IMR-90 (cell line): ENCODE results near the gene KRTAP4-2. TPM values are rescaled to one million over a fixed set of nuclear protein-coding genes. Genes with fewer than 3 reads are reported as not detected.

Experiments
- ATAC-seq: fragments of 200-7000 bp; cut with Tn5 transposase; 2 replicates; pipeline ENCODE4 v1.9.1; 2020; ENCODE audit warnings: low read depth, mild to moderate bottlenecking, moderate library complexity
- BruUV-seq: library from RNA; stranded (reverse); fragments of 400-500 nt; replicated peaks from 2 replicates; lab custom pipeline; 2021; lab: Mats Ljungman, UMichigan
- CTCF ChIA-PET: fragments of 300-600 bp; formaldehyde crosslinking; extraction: SDS; loops from one replicate; lab custom pipeline; 2021; ENCODE audit warnings: antibody characterized with exemption; lab: Yijun Ruan, JAX
- POLR2A ChIA-PET: fragments of 300-600 bp; sonication (Branson Sonifier 250); formaldehyde crosslinking; loops from one replicate; lab custom pipeline; 2022; ENCODE audit warnings: antibody characterized with exemption; ENCODE audit not compliant: unreplicated experiment; lab: Charles Lee
- DNase-seq: peaks from one replicate; pipeline ENCODE4 v3.0.0; 2013
- H2AFZ ChIP-seq: replicated peaks from 2 replicates; pipeline ENCODE3; 2013; ENCODE audit warnings: low read length, mild to moderate bottlenecking; ENCODE audit not compliant: poor library complexity
- H2AK5ac ChIP-seq: 2 replicates; pipeline ENCODE4 v1.6.1; 2013; ENCODE audit warnings: low read depth, low read length, inconsistent platforms
- H2AK9ac ChIP-seq: replicated peaks from 2 replicates; pipeline ENCODE3; 2013; ENCODE audit warnings: mild to moderate bottlenecking, low read depth, low read length, moderate library complexity; ENCODE audit not compliant: poor library complexity
- H2BK120ac ChIP-seq: 2 replicates; pipeline ENCODE4 v1.6.1; 2013; ENCODE audit warnings: low read depth, low read length, inconsistent platforms
- H2BK15ac ChIP-seq: 3 replicates; pipeline ENCODE4 v1.6.1; 2013; ENCODE audit warnings: low read depth, low read length, inconsistent platforms
- H2BK20ac ChIP-seq: 2 replicates; pipeline ENCODE4 v1.6.1; 2013; ENCODE audit warnings: low read depth, mild to moderate bottlenecking, inconsistent platforms, low read length, moderate library complexity
- H2BK5ac ChIP-seq: 2 replicates; pipeline ENCODE4 v1.6.1; 2013; ENCODE audit warnings: mild to moderate bottlenecking, low read depth, low read length, inconsistent platforms; ENCODE audit not compliant: poor library complexity, severe bottlenecking
- H3K14ac ChIP-seq: replicated peaks from 2 replicates; pipeline ENCODE4 v1.6.1; 2013; ENCODE audit warnings: low read depth, low read length, inconsistent platforms
- H3K18ac ChIP-seq: 2 replicates; pipeline ENCODE4 v1.6.1; 2013; ENCODE audit warnings: low read depth, low read length, control low read depth
- H3K23ac ChIP-seq: 2 replicates; pipeline ENCODE4 v1.6.1; 2013; ENCODE audit warnings: low read depth, low read length, inconsistent platforms
- H3K27ac ChIP-seq: 2 replicates; pipeline ENCODE4 v1.5.1; 2013; ENCODE audit warnings: mild to moderate bottlenecking, control low read depth, low read length; ENCODE audit not compliant: insufficient read depth
- H3K27me3 ChIP-seq: 2 replicates; pipeline ENCODE4 v1.6.1; 2013; ENCODE audit warnings: low read length; ENCODE audit not compliant: control insufficient read depth, insufficient read depth
- H3K36me3 ChIP-seq: 2 replicates; pipeline ENCODE4 v1.6.1; 2013; ENCODE audit warnings: low read length, mixed read lengths; ENCODE audit not compliant: control insufficient read depth, insufficient read depth
- H3K4ac ChIP-seq: 2 replicates; pipeline ENCODE4 v1.6.1; 2013; ENCODE audit warnings: low read depth, low read length, inconsistent platforms
- H3K4me1 ChIP-seq: 2 replicates; pipeline ENCODE4 v1.6.1; 2013; ENCODE audit warnings: low read length, mixed read lengths; ENCODE audit not compliant: control insufficient read depth, insufficient read depth
- H3K4me2 ChIP-seq: 2 replicates; pipeline ENCODE4 v1.6.1; 2013; ENCODE audit warnings: low read depth, mild to moderate bottlenecking, control low read depth, low read length, moderate library complexity
- H3K4me3 ChIP-seq: 2 replicates; pipeline ENCODE4 v1.5.1; 2013; ENCODE audit warnings: low read depth, mild to moderate bottlenecking, control low read depth, low read length, moderate library complexity; ENCODE audit not compliant: insufficient read depth
- H3K56ac ChIP-seq: 2 replicates; pipeline ENCODE4 v1.6.1; 2013; ENCODE audit warnings: low read length, inconsistent platforms; ENCODE audit not compliant: insufficient read depth; ENCODE audit errors: extremely low read depth
- H3K79me1 ChIP-seq, 2 experiments: 2 replicates each; pipeline ENCODE4 v1.6.1; 2013; ENCODE audit warnings: low read length in 2 of 2, inconsistent platforms in 1 of 2, low read depth in 1 of 2
- H3K9ac ChIP-seq: 2 replicates; pipeline ENCODE4 v1.6.1; 2013; ENCODE audit warnings: low read depth, low read length, control low read depth
- H3K9me1 ChIP-seq: 2 replicates; pipeline ENCODE4 v1.6.1; 2013; ENCODE audit warnings: low read length, inconsistent platforms; ENCODE audit not compliant: insufficient read depth
- H3K9me3 ChIP-seq: 2 replicates; pipeline ENCODE4 v1.6.1; 2013; ENCODE audit warnings: low read length; ENCODE audit not compliant: control insufficient read depth, insufficient read depth
- H4K20me1 ChIP-seq: 2 replicates; pipeline ENCODE4 v1.6.1; 2013; ENCODE audit warnings: low read length, inconsistent platforms; ENCODE audit not compliant: insufficient read depth
- H4K5ac ChIP-seq: 2 replicates; pipeline ENCODE4 v1.6.1; 2013; ENCODE audit warnings: mild to moderate bottlenecking, low read depth, low read length, control low read depth
- H4K8ac ChIP-seq, 2 experiments: 2 replicates each; pipeline ENCODE4 v1.6.1; 2013; ENCODE audit warnings: low read depth in 2 of 2, low read length in 2 of 2, control low read depth in 1 of 2, inconsistent platforms in 1 of 2
- H4K91ac ChIP-seq: 2 replicates; pipeline ENCODE4 v1.6.1; 2013; ENCODE audit warnings: low read depth, low read length, inconsistent platforms; ENCODE audit not compliant: insufficient read depth
- BHLHE40 ChIP-seq: fragments of 150-350 bp; IDR thresholded peaks from 2 replicates; pipeline ENCODE4 v1.6.1; 2016; ENCODE audit warnings: mild to moderate bottlenecking, low read depth, low read length
- CEBPB ChIP-seq: IDR thresholded peaks from 2 replicates; pipeline ENCODE4 v1.6.1; 2012; ENCODE audit warnings: low read depth, low read length, improper control_type of control experiment
- CHD1 ChIP-seq: IDR thresholded peaks from 2 replicates; pipeline ENCODE4 v1.6.1; 2012; ENCODE audit warnings: low read depth, low read length, improper control_type of control experiment
- MXI1 ChIP-seq: IDR thresholded peaks from 2 replicates; pipeline ENCODE4 v1.6.1; 2012; ENCODE audit warnings: low read depth, mild to moderate bottlenecking, low read length, moderate library complexity, borderline replicate concordance
- NFE2L2 ChIP-seq: fragments of 150-350 bp; IDR thresholded peaks from 2 replicates; pipeline ENCODE4 v1.6.1; 2016; ENCODE audit warnings: low read depth, mild to moderate bottlenecking, low read length
- POLR2A ChIP-seq: IDR thresholded peaks from 2 replicates; pipeline ENCODE4 v1.6.1; 2012; ENCODE audit warnings: mild to moderate bottlenecking, low read depth, low read length
- RFX5 ChIP-seq: IDR thresholded peaks from 2 replicates; pipeline ENCODE4 v1.8.0; 2012; ENCODE audit warnings: low read depth, mild to moderate bottlenecking, low read length, moderate library complexity
- SMC3 ChIP-seq: fragments of 150-350 bp; IDR thresholded peaks from 2 replicates; pipeline ENCODE4 v1.6.1; 2016; ENCODE audit warnings: low read depth, mild to moderate bottlenecking, antibody characterized with exemption, low read length, moderate library complexity
- WGBS, 2 experiments: methylation state at CpG; one replicate each; pipeline versions ENCODE4 v1.1.5 to v1.1.7; 2013; ENCODE audit warnings: missing lambda C conversion rate in 2 of 2; ENCODE audit not compliant: insufficient read length in 1 of 2; ENCODE audit errors: extremely low coverage in 2 of 2; 5-methylcytosine and 5-hydroxymethylcytosine counted together
- dilution Hi-C: fragments of 300-500 bp; cut with HindIII; formaldehyde crosslinking; loops from one replicate; pipeline ENCODE4 v1.14.3; 2018; ENCODE audit warnings: low sequenced_read_pairs; ENCODE audit not compliant: unreplicated experiment
- in situ Hi-C: fragments of 300-500 bp; cut with MboI; formaldehyde crosslinking; loops from 3 replicates; pipeline ENCODE4 v1.14.3; 2019; ENCODE audit warnings: low sequenced_read_pairs, inconsistent platforms, mixed read lengths
- intact Hi-C: fragments of 100-400 bp; cut with micrococcal nuclease; formaldehyde crosslinking; loops from 2 replicates; pipeline ENCODE4 v1.10.0; 2022
- polyA plus RNA-seq, 3 experiments: library from polyadenylated mRNA; depleted of rRNA; stranded (reverse); fragments of >200 nt; gene quantifications; 2 replicates each; pipeline ENCODE4 v1.2.3, GENCODE V29; 2012; ENCODE audit warnings: low replicate concordance in 1 of 3
- total RNA-seq: library from RNA; depleted of rRNA; stranded (reverse); fragments of >200 nt; gene quantifications from 2 replicates; pipeline ENCODE4 v1.2.3, GENCODE V29; 2012

KRTAP4-2 gene
- total and polyA plus RNA-seq, 2 of the 4 experiments (the other 2 are of a cell fraction), result not detected

DNA sequence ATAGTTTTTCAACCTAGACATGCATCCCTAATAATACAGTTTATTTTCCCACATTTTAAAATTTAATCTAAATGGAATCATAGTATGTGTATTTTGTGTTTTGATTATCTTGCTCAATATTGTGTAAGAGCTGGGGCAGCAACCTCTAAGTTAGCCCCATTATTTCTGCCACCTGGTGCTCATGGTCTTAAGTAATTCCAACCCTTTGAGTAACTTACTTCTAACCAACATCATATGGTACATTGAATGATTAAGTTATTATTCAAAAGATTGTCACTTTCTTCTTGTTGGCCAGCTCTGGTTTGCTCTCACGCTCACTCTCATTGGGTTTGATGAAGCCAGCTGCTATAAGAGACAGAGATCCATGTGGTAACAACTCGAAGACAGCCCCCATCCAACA lies 6.1 kb downstream of the KRTAP4-2 start:
- CTCF ChIA-PET, result no interaction called here

More for the DNA sequence above, 6.1 kb downstream of the KRTAP4-2 start:
- Histone ChIP-seq H3K79me1 (no peaks in the 10 kb centered on the region), H4K8ac (no peak overlapping the region), H3K9ac (no peak overlapping the region), H3K4me3 (no peak overlapping the region), H3K4ac (no peak overlapping the region), H3K9me3 (no peaks in the 10 kb centered on the region), H4K20me1 (no peaks in the 10 kb centered on the region), H3K56ac (no peak overlapping the region), H2AK9ac (no peak overlapping the region), H4K5ac (no peak overlapping the region), H3K14ac (no peak overlapping the region), H2BK20ac (no peak overlapping the region), H3K27ac (no peak overlapping the region), H4K91ac (no peak overlapping the region), H3K36me3 (no peaks in the 10 kb centered on the region), H2BK120ac (no peak overlapping the region), H2AFZ (no peak overlapping the region), H3K4me2 (no peak overlapping the region), H3K9me1 (no peaks in the 10 kb centered on the region), H3K18ac (no peak overlapping the region), H3K27me3 (no peaks in the 10 kb centered on the region; the same call in 1 of the 2 replicates), H2BK15ac (no peak overlapping the region), H2AK5ac (no peak overlapping the region), H3K23ac (no peak overlapping the region), H3K4me1 (no peaks in the 10 kb centered on the region), H2BK5ac (no peak overlapping the region)
- DNase-seq, result peak; percentile 23
- intact Hi-C loops, result no loop called here
- no peak for ATAC-seq
- in situ Hi-C loops, result no loop called here
- no TSS peak for BruUV-seq
- dilution Hi-C loops, result no loop called here
- POLR2A ChIA-PET, result no interaction called here
- TF ChIP-seq SMC3 (no peak), NFE2L2 (no peak), RFX5 (no peak), MXI1 (no peak), CEBPB (peak; percentile 46), BHLHE40 (no peak), POLR2A (no peak), CHD1 (no peak)
- no CpG with 5 or more reads among the region's 2 CpGs for WGBS, 2 experiments
